Measurements from ENCODE around the gene SORL1.

GRCh38 chr11:121559606-121560200, 107.6 kb downstream of the SORL1 start:
- no peak for TF ChIP-seq EZH2 (IDR thresholded peaks at IDR 0.05)
- no peak for TF ChIP-seq POLR2AphosphoS5 (IDR thresholded peaks at IDR 0.05; ENCODE audit: borderline replicate concordance, low read depth, low read length)
- no peak for TF ChIP-seq FOXP2 (optimal IDR thresholded peaks at IDR 0.05; ENCODE audit: control extremely low read depth, extremely low read length, insufficient read depth)
